Activated T-cell treated with anti-CD3 and anti-CD28 coated beads for 24 hours (primary cell): ENCODE measurements around the gene LIN7B.
"Not testable (repeated sequence)": the region's sequence is repeated elsewhere in the genome, so short reads cannot be mapped to it uniquely, and the experiment has no call there.

Experiments used
- DNase-seq: peaks from one replicate; pipeline ENCODE4 v3.0.0-alpha.2; 2020; ENCODE audit warnings: low read depth

The LIN7B gene

DNA sequence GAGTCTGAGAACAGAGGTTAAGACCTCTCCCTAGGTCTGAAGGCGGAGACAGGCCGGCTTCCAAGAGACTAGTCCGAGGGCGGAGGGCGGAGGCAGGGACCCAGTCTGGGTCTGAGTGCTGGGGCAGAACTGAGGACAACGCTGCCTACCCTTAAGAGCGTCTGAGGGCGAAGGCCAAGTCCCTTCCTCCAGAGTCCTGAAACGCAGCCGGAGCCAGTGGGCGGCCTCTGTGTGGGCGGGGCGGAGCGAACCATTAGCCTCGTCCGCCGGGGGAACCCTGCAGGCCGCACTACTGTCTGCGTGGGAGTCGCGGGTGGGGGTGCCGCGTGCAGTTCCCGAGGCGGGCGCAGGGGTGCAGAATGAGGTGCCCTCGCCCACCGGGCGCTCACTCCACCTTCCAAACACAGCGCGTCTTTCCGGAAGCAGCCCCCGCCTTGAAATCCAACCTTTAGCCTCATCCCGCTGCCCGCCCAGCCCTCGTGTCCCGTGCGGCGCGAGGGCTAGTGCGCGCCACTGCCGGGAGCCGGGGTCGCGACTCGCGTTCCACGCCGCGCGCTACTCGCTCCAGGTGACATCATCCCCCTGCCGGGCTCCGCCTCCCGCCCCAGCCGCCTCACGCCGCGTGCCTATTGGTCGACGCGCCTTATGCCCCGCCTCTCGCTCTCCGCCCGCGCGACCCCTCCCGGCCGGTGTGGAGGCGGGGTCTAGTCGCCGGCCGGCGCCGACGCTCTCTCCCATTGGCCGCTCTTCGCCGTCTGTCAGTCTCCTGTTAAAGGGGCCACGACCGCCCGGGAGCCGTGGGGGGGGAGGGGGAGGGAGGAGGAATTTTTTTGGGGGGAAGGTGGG lies 4.6 kb downstream of the LIN7B start, which contains the start of gene C19orf73:
TSS of gene C19orf73 (minus strand) at position 579 of the 846 bp plus-strand sequence. CDS start at position 458, 121 bp downstream.
- DNase-seq, result peak; percentile 92

DNA sequence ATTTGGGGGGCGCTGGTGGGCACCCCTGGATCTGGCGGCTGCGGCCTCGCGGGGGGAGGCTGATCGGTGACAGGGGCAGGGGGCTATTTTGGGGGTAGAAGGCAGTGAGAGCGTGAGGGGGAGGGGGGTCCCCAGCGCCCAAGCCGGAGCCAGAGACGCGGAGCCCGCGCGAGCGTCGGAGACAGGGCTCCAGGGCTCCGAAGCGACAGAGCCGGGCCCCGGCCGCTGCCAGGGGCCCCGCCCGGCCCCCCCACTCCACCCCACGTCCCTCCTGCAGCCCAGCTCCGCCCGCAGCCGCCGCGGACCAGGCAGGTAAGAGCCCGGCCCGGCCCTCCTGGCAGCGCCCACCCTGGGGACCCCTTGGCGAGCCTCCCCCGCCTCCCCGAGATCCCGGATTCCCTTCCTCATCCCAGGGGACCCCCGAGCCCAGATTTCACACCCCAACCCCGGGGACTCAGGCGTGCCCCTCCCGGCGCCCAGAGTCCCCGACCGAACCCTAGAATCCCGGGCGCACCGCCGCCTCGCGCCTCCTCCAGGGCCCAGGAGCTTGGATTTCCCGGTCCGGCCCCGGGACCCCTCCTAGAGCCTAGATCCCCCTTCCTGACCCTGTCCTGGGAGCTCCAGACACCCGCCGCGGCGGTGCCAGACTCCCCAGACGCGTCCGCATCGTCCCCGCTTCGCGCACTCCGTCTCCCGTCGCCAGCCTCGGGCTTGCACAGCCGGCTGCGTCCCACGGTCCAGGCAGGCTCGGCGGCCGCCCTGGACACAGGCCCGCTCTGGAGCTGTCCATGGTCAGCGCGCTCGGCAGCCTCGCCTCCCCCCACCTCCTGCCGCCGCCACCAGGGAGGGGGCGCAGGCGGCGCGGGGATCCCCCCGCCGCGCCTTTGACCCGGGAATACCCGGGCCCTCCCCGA lies 5.5 kb downstream of the LIN7B start, which contains the start of gene PPFIA3:
TSS of gene PPFIA3 (plus strand) at position 134 of the 914 bp plus-strand sequence. CDS start 8,330 bp downstream, outside the sequence.
- DNase-seq, result no peak

DNA sequence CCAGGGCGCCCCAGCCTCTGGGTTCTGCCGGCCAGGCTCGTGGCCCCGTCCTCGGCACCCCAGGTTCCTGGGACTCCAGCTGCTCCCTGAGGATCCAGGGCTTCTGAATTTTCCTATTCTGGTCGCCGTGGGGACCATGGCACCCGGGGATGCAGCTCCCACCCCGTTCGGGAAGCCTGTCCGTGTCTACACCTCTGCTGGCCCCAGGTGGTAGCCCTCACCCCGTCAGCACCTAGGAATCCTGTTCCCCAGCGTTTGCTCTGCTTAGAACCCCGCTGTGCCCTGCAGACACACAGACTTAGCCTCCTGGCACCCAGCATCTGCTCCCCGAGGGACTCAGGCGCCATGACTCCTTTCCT lies 6.1 kb downstream of the LIN7B start:
- DNase-seq, result no peak

DNA sequence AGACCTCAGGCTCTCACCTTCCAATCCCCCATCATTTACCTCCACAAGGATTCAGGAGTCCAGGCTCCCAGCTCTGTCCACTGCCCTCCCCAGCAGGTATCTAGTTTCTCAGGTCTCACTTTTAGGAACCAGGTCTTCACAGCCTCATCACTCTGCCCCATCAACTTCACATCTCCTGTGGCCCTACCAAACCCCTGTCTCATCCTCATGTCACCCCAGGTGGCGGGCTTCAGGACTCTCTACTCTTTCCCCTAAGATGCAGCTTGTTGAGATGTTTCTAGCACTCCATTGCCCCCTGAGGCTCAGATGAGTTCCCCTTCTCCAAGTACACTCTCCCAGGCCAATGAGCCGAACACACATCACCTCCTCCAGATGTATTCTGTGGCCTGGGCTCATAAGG lies 6.7 kb downstream of the LIN7B start:
- DNase-seq, result no peak

DNA sequence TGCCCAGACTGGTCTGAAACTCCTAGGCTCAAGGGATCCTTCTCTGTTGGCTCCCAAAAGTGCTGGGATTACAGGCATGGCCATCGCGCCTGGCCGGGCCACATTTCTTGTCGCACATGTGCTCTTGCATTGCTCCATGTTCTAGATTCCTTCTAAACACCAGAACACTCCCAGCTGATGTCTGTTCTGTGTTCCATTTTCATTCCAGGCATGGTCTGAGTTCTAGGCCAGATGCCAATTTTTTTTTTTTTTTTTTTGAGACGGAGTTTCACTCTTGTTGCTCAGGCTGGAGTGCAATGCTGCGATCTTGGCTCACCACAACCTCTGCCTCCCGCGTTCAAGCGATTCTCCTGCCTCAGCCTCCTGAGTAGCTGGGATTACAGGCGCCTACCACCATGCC lies 7.7 kb downstream of the LIN7B start:
- DNase-seq, result not testable (repeated sequence)

DNA sequence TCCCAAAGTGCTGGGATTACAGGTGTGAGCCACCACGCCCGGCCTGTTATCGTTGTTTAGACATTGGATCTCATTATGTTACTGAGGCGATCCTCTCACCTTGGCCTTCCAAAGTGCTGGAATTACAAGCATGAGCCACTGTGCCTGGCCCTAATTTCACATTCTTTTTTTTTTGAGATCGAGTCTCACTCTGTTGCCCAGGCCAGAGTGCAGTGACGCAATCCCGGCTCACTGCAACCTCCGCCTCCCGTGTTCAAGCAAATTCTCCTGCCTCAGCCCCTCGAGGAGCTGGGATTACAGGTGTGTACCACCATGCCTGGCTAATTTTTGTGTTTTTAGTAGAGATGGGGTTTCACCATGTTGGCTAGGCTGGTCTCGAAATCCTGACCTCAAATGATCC lies 9.1 kb downstream of the LIN7B start:
- not testable (repeated sequence) for DNase-seq

DNA sequence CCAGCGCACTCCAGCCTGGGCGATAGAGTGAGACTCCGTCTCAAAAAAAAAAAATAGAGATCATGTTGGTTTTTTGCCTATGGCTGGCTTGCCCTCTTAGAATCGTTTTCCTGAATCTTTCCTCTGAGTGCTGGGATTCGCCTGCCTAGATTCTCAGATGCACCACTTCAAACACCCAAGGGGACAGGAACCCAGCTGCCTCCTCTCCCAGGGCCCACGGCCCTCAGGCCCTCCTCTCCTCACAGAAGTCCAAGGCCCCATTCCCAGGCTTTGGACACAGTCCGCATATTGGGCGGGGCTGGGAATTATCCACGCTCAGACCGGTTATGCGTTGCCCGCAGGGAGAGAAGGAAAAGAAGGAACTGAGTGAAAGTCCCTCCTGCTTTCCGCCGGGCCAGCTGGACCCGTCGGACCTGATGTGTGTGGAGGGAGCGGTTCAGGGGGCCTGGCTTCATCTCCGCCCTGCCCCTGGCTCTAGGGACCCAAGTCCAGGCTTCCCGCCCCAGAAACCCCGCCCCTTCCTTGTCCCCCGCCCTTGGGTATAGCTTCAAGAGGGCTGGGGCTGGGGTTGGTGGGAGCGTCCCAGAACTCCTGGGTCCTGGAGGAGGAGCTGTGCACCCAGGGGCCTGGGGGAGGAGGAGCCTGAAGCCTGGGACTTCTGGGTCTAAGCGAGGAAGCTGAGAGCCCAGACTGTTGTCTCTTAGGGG lies 11.0 kb downstream of the LIN7B start:
- DNase-seq, result no peak

DNA sequence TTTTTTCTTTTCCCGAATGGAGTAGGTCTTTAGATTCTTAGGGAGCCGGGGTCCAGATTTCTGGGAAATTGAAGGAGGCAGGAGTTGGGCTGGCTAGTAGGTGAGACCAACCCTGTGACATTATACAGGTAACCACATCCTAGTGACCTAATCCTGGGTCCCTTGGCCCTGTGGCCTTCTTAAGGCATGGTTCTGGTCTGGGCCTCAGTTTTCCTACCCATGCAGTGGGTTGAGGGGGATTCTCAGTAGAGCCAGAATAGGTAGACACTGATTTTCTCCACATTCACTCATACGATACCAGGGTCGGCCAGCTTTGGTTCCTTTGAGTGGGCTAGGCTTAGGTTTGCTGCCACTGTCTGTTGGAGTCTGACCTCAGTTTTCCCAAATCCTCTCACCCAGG lies 12.4 kb downstream of the LIN7B start:
- DNase-seq, result no peak

DNA sequence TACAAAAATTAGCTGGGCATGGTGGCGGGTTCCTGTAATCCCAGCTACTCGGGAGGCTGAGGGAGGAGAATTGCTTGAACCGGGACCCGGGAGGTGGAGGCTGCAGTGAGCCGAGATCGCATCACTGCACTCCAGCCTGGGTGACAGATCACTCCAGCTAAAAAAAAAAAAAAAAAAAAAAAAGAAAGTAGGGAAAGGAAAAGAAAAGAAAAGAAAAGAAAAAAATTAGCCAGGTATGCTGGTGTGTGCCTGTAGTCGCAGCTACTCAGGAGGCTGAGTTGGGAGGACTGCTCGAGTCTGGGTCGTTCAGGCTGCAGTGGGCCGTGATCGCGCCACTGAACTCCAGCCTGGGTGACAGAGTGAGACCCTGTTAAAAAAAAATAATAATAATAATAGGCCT lies 13.1 kb downstream of the LIN7B start:
- not testable (repeated sequence) for DNase-seq

DNA sequence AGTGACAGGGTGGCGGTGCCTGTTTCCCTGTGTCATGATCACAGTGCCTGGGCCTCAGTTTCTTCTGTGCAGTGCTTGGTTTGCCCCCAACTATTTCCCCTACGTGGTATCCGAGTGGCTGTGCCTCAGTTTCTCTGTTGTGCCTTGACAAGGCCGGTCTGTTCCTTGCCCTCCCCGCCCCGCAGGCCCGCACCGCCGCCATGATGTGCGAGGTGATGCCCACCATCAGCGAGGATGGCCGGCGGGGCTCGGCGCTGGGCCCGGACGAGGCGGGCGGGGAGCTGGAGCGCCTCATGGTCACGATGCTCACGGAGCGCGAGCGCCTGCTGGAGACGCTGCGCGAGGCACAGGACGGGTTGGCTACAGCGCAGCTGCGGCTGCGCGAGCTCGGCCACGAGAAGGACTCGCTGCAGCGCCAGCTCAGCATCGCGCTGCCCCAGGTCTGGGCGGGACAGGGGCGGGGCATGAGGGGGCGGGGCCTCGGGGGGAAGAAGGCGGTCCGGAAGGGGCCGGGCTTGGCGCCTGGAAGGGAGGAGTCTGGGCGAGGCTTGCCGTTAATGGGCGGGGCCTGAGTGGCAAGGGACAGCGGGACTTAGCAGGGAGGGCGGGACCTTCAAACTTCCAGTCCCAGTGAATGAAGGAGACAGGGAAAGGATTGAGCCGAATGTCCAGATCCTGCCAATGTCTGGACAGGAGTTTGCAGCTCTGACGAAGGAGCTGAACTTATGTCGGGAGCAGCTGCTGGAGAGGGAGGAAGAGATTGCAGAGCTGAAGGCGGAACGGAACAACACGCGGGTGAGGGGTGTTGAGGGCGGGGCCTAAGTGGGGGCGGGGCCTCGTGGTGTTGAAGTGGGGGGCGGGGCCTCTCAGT lies 13.7 kb downstream of the LIN7B start:
- DNase-seq, result peak; percentile 90

DNA sequence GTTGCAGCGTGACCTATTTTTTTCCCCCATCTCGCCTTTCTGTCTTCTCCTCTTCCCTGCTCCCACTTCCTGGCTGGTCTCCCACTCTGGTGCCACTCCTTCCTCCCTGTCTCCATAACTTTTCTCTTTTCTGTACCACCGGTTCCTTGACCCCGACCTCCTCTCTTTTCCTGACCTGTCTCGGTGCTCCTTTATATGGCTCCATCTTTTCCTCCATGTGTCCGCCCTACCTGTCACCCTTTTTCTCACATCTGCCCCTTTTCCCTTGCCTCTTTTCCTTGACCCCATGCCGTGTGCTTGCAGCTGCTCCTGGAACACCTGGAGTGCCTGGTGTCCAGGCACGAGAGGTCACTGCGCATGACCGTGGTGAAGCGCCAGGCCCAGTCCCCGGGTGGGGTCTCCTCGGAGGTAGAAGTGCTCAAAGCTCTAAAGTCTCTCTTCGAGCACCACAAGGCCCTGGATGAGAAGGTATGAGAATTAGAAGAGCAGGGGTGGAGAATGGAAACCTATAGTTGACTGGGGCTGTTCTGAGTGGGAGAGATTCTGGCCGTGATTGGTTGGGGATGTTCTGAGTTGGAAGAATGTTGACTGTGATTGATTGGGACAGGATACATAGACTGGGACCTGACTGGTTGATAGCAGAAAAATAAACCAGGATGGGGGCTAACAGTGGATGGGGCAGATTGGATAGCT lies 14.5 kb downstream of the LIN7B start:
- DNase-seq, result no peak

DNA sequence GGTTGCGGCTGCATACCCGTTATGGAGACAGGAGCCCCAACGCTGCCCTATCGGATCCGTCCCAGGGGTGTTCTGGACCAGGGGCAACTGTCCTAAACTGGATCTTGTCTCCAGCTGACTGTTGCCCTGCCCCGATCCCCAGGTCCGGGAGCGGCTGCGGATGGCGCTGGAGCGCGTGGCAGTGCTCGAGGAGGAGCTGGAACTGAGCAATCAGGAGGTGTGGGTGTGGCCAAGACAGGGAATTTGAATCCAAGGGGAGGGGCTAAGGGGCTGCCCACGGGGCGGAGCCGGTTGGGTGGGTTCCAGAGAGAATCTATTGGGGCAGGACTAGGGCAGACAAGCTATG lies 15.0 kb downstream of the LIN7B start:
- DNase-seq, result no peak

DNA sequence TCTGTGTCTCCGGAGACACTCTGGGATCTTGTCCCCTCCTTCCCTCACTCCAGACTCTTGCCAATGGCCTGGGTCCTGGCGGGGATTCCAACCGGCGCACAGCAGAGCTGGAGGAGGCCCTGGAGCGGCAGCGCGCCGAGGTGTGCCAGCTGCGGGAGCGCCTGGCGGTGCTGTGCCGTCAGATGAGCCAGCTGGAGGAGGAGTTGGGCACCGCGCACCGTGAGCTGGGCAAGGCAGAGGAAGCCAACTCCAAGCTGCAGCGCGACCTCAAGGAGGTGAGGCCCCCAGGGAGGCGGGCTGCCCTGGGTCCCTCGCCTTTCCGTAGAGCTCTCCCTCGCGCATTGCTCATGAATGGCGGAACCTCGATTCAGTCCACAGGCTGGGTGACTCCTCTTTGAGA lies 16.2 kb downstream of the LIN7B start:
- no peak for DNase-seq

DNA sequence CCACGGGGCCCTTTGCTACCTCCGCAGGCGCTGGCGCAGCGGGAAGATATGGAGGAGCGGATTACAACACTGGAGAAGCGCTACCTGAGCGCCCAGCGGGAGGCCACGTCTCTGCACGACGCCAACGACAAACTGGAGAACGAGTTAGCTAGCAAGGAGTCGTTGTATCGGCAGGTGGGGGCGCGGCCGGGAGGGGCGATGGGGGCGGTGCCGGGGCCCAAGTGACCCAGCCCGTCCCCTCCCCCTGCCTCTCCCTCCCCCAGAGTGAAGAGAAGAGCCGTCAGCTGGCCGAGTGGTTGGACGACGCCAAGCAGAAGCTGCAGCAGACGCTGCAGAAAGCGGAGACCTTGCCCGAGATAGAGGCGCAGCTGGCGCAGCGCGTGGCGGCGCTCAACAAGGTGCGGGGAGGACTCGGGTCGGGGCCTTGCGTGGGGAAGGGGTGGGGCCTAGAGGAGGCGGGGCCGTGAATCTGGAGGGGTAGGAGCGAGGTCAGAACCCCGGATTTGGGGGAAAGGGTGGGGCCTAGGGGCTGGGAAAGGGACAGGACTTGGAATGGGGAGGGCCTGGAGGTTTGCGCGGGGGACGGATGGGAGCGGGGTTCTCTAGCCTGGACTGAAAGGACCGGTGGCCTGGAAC lies 18.9 kb downstream of the LIN7B start:
- no peak for DNase-seq

DNA sequence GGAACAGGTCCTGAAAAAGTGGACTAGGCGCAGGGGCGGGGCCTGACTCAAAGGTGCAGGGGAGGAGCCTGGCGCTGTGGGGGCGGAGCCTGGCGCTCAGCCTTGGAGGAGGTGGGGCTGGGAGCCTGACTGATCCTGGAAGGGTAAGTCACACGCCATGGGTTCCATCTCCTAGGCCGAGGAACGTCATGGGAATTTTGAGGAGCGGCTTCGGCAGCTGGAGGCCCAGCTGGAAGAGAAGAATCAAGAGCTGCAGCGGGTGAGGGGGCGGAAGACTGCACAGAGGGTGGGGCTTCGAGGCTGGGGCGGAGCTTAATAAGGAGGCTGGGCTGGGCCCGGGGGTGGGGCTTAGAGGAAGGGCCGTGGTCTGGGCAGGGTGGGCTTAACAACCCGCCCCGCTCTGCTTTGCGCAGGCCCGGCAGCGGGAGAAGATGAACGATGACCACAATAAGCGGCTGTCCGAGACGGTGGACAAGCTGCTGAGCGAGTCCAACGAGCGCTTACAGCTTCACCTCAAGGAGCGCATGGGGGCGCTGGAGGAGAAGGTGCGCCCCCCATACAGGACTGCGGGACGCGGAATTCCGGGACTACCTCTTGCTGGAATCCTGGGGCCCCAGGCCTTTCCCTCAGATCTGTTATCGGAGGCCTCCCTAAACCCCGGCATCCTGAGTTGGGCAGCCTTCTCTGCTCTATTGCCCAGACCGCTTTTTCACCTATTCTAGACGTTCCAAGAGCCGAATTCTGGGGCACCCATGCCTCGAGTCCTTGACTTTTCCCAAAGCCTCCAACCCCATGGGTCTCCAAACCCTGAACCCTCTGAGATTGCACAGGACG lies 19.7 kb downstream of the LIN7B start:
- no peak for DNase-seq

DNA sequence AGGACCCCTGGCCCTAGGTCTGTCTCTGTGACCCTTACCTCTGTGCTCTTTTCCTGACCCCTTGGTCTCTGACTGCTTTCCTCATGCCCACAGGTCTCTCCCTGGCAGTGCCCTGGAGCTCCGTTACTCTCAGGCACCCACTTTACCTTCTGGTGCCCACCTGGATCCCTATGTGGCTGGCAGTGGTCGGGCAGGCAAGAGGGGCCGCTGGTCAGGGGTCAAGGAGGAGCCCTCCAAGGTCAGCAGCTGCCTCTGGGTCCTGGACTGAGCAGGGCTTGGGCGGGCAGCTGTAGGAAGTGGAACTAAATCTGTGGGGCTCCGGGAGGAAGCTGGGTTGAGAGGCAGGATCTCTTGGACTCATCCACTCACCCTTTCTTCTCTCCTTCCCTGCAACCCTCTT lies 21.5 kb downstream of the LIN7B start:
- no peak for DNase-seq

DNA sequence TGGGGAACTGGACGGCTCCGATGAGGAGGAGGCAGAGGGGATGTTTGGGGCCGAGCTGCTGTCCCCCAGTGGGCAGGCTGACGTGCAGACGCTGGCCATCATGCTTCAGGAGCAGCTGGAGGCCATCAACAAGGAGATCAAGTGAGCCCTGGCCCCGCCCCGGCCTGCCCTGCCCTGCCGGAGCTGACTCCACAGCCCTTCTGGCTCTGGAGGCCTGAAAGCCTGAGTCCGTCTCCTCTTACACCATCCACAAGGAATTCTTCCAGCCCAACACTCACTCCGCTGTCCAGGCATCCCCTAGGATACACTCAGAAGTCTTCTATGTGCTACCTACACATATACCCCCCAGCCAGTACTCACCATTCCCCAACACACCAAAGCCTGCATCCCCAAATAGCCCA lies 22.6 kb downstream of the LIN7B start:
- DNase-seq, result no peak

DNA sequence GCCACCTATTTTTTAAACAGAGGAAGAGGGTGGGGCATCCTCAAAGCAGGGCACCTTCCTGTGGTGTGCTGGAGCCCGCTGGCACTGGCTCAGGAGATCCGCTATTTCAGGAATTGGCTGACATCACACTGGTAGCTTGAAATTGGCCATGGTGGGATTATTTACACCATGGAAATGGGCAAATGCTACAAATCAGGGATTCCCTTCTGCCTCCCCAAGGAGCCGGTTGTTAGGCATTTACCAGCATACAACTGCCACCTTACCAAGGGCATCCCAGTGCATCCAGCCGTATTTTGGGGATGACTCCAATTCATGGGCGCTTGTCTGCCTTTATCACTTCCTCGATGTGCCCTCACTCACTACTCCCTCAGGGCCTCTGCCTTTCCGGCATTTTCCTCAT lies 26.8 kb downstream of the LIN7B start:
- no peak for DNase-seq

DNA sequence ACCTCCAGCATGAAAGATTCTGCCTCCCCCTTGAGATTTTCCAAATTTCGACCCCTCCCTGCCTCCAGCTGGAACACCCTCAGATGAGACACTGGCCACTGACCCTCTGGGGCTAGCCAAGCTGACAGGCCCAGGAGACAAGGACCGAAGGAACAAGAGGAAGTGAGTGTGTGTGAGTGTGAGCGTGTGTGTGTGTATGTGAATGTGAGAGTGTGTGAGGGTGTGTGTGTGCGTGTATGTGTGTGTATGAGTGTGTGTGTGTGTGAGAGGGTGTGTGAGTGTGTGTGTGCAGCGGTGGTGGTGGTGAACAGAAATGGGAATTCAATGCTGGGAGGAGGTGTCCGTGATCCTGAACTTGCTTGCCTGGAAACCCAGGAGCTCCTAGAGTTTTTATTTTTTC lies 27.2 kb downstream of the LIN7B start:
- DNase-seq, result no peak
